WTC11 (cell line): ENCODE data around the gene BAIAP2. TPM values are rescaled to one million over a fixed set of nuclear protein-coding genes. Genes with fewer than 3 reads are reported as not detected.

Experiments used
- ATAC-seq: fragments of 200-7000 bp; cut with Tn5 transposase; 2 replicates; pipeline ENCODE4 v1.10.0; 2021; ENCODE audit warnings: mild to moderate bottlenecking, moderate library complexity
- CTCF ChIA-PET: fragments of 300-600 bp; sonication (Branson Sonifier 250); formaldehyde crosslinking; loops from one replicate; lab custom pipeline; 2021; ENCODE audit warnings: antibody characterized with exemption; lab: Charles Lee
- POLR2A ChIA-PET: fragments of 350-600 bp; sonication (Branson Sonifier 250); formaldehyde crosslinking; loops from one replicate; lab custom pipeline; 2021; ENCODE audit warnings: antibody characterized with exemption; lab: Charles Lee
- DNase-seq: peaks from one replicate; pipeline ENCODE4 v3.0.0; 2021; ENCODE audit warnings: low spot score
- H3K27ac Mint-ChIP-seq: 2 replicates; pipeline ENCODE4 v1.8.0; 2021; ENCODE audit warnings: mixed read lengths
- H3K27me3 Mint-ChIP-seq: 2 replicates; pipeline ENCODE4 v1.8.0; 2021; ENCODE audit warnings: low read depth, mild to moderate bottlenecking, moderate library complexity, mixed read lengths
- H3K36me3 Mint-ChIP-seq: 2 replicates; pipeline ENCODE4 v1.8.0; 2021; ENCODE audit warnings: mixed read lengths
- H3K4me1 Mint-ChIP-seq: 2 replicates; pipeline ENCODE4 v1.8.0; 2022; ENCODE audit warnings: mixed read lengths
- H3K4me3 Mint-ChIP-seq: 2 replicates; pipeline ENCODE4 v1.8.0; 2021; ENCODE audit warnings: mild to moderate bottlenecking, moderate library complexity, mixed read lengths
- H3K9me3 Mint-ChIP-seq: 2 replicates; pipeline ENCODE4 v1.8.0; 2021; ENCODE audit warnings: mixed read lengths
- AFF4 ChIP-seq: sonication (generic); formaldehyde crosslinking; IDR thresholded peaks from 2 replicates; pipeline ENCODE4 v1.8.1; 2023; ENCODE audit warnings: mild to moderate bottlenecking, missing genetic modification reagents, borderline replicate concordance
- ARID4B ChIP-seq: sonication (generic); formaldehyde crosslinking; IDR thresholded peaks from 2 replicates; pipeline ENCODE4 v1.8.0; 2023; ENCODE audit warnings: missing genetic modification reagents, mild to moderate bottlenecking, borderline replicate concordance
- ATF3 ChIP-seq: sonication (generic); formaldehyde crosslinking; conservative IDR thresholded peaks from 2 replicates; pipeline ENCODE4 v1.8.1; 2022; ENCODE audit warnings: mild to moderate bottlenecking, missing genetic modification reagents
- CTCF ChIP-seq: fragments of 200-600 bp; IDR thresholded peaks from 2 replicates; pipeline ENCODE4 v1.8.0; 2022; ENCODE audit warnings: antibody characterized with exemption
- E2F1 ChIP-seq: sonication (generic); formaldehyde crosslinking; IDR thresholded peaks from 2 replicates; pipeline ENCODE4 v1.8.0; 2022; ENCODE audit warnings: mild to moderate bottlenecking, missing genetic modification reagents
- ELF4 ChIP-seq: sonication (generic); formaldehyde crosslinking; IDR thresholded peaks from 2 replicates; pipeline ENCODE4 v1.8.1; 2022; ENCODE audit warnings: low read depth, mild to moderate bottlenecking, moderate library complexity, missing genetic modification reagents
- ESRRA ChIP-seq: sonication (generic); formaldehyde crosslinking; IDR thresholded peaks from 2 replicates; pipeline ENCODE4 v1.8.1; 2022; ENCODE audit warnings: mild to moderate bottlenecking, missing genetic modification reagents, borderline replicate concordance
- ETV6 ChIP-seq: sonication (generic); formaldehyde crosslinking; IDR thresholded peaks from 2 replicates; pipeline ENCODE4 v1.8.1; 2022; ENCODE audit warnings: mild to moderate bottlenecking, missing genetic modification reagents
- FOXK1 ChIP-seq: sonication (generic); formaldehyde crosslinking; IDR thresholded peaks from 2 replicates; pipeline ENCODE4 v1.8.0; 2022; ENCODE audit warnings: mild to moderate bottlenecking, moderate library complexity, missing genetic modification reagents
- GTF2I ChIP-seq: fragments of 250-450 bp; sonication (Bioruptor Pico); conservative IDR thresholded peaks from 2 replicates; pipeline ENCODE4 v1.4.0; 2021; ENCODE audit warnings: mild to moderate bottlenecking
- KAT7 ChIP-seq: sonication (generic); formaldehyde crosslinking; IDR thresholded peaks from 2 replicates; pipeline ENCODE4 v1.8.1; 2023; ENCODE audit warnings: missing genetic modification reagents, mild to moderate bottlenecking, borderline replicate concordance
- NR1H2 ChIP-seq: sonication (generic); formaldehyde crosslinking; IDR thresholded peaks from 2 replicates; pipeline ENCODE4 v1.9.0; 2021; ENCODE audit warnings: mild to moderate bottlenecking, moderate library complexity, missing genetic modification reagents
- SMAD3 ChIP-seq: sonication (generic); formaldehyde crosslinking; IDR thresholded peaks from 2 replicates; pipeline ENCODE4 v1.8.0; 2022; ENCODE audit warnings: missing genetic modification reagents, mild to moderate bottlenecking, borderline replicate concordance
- STAT6 ChIP-seq: sonication (generic); formaldehyde crosslinking; conservative IDR thresholded peaks from 2 replicates; pipeline ENCODE4 v1.8.1; 2023; ENCODE audit warnings: mild to moderate bottlenecking, low read depth, missing genetic modification reagents, moderate library complexity
- TCF7 ChIP-seq: sonication (generic); formaldehyde crosslinking; IDR thresholded peaks from 2 replicates; pipeline ENCODE4 v1.8.0; 2022; ENCODE audit warnings: mild to moderate bottlenecking, low read depth, missing genetic modification reagents, moderate library complexity
- TEAD4 ChIP-seq: sonication (generic); formaldehyde crosslinking; IDR thresholded peaks from 2 replicates; pipeline ENCODE4 v1.8.0; 2022; ENCODE audit warnings: mild to moderate bottlenecking, missing genetic modification reagents
- TP53 ChIP-seq: sonication (generic); formaldehyde crosslinking; IDR thresholded peaks from 2 replicates; pipeline ENCODE4 v1.8.1; 2023; ENCODE audit warnings: mild to moderate bottlenecking, missing genetic modification reagents
- ZMAT4 ChIP-seq: fragments of 250-450 bp; sonication (Bioruptor Pico); IDR thresholded peaks from 2 replicates; pipeline ENCODE4 v1.9.0; 2021; ENCODE audit warnings: mild to moderate bottlenecking
- ZSCAN18 ChIP-seq: fragments of 250-450 bp; sonication (Bioruptor Pico); IDR thresholded peaks from 2 replicates; pipeline ENCODE4 v2.1.2; 2022; ENCODE audit warnings: mild to moderate bottlenecking, moderate library complexity
- total RNA-seq: library from RNA; stranded (reverse); gene quantifications from 3 replicates; pipeline ENCODE4 v1.2.3, GENCODE V29; 2021

The BAIAP2 gene
- total RNA-seq, 1 experiment from 2014 or later, result 20.7 TPM

GRCh38 chr17:80989586-80989913, 45.4 kb upstream of the BAIAP2 start (continued):
- no peak for TF ChIP-seq AFF4 (CRISPR knock-in tag)
- TF ChIP-seq ETV6 (CRISPR knock-in tag), result no peak

- CTCF ChIA-PET, result interaction anchor here (0.8 to 1.6 kb wide), 5 partner anchors 10 to 110 kb away, joined by 3 to 4 read pairs (median 4); no protein-coding TSS in a partner anchor
- Mint-ChIP-seq H3K27me3 (peaks cover 10% of the 10 kb centered on the region), H3K4me3 (peak overlapping the region; percentile 61), H3K36me3 (no peaks in the 10 kb centered on the region), H3K27ac (no peak overlapping the region), H3K4me1 (peaks cover 7% of the 10 kb centered on the region), H3K9me3 (no peaks in the 10 kb centered on the region)
- POLR2A ChIA-PET, result interaction anchor here (0.6 kb wide), 1 partner anchor 1946 kb away, joined by 5 read pairs; no protein-coding TSS in a partner anchor
- no peak for TF ChIP-seq NR1H2
- no peak for TF ChIP-seq ELF4 (CRISPR knock-in tag)
- TF ChIP-seq ZMAT4 (CRISPR knock-in tag), result no peak
- no peak; the same call in 1 of the 2 replicates for TF ChIP-seq ARID4B (CRISPR knock-in tag)
- TF ChIP-seq SMAD3, result no peak
- no peak for TF ChIP-seq TP53 (CRISPR knock-in tag)
- TF ChIP-seq TCF7 (CRISPR knock-in tag), result no peak
- no peak for TF ChIP-seq TEAD4 (CRISPR knock-in tag)
- TF ChIP-seq ZSCAN18 (CRISPR knock-in tag), result no peak
- no peak for TF ChIP-seq GTF2I
- no peak for TF ChIP-seq E2F1 (CRISPR knock-in tag)
- no peak for TF ChIP-seq STAT6 (CRISPR knock-in tag)
- TF ChIP-seq ATF3 (CRISPR knock-in tag), result no peak
- TF ChIP-seq KAT7 (CRISPR knock-in tag), result no peak
- TF ChIP-seq FOXK1 (CRISPR knock-in tag), result no peak
- no peak for TF ChIP-seq ESRRA
- TF ChIP-seq CTCF, result no peak
- ATAC-seq (no peak), DNase-seq (no peak)
These were observed 43.9 kb upstream of the BAIAP2 start for GRCh38 chr17:80990921-80991644.
